Gastrocnemius medialis (tissue), 4 donors: Measurements from ENCODE around the gene GJC3.

Source experiments
- POLR2A ChIP-seq, 2 donors: fragments of 450-650 bp; IDR thresholded peaks; one replicate each; pipeline ENCODE4 v1.6.1; 2017; ENCODE audit warnings: antibody characterized with exemption in 2 of 2, mild to moderate bottlenecking in 2 of 2, moderate library complexity in 2 of 2
- TF ChIP-seq, protein P1 (sequence below), 5 experiments: fragments of 450-650 bp in 3 of 5; fragments of 200-600 bp in 2 of 5; sonication (generic) in 2 of 5; IDR thresholded peaks in 4 of 5; conservative IDR thresholded peaks in 1 of 5; 1 replicate in 4 of 5; 2 replicates in 1 of 5; pipeline ENCODE4 v1.5.1; 2016 to 2019; ENCODE audit warnings: antibody characterized with exemption in 5 of 5, mild to moderate bottlenecking in 3 of 5, moderate library complexity in 3 of 5

DNA sequence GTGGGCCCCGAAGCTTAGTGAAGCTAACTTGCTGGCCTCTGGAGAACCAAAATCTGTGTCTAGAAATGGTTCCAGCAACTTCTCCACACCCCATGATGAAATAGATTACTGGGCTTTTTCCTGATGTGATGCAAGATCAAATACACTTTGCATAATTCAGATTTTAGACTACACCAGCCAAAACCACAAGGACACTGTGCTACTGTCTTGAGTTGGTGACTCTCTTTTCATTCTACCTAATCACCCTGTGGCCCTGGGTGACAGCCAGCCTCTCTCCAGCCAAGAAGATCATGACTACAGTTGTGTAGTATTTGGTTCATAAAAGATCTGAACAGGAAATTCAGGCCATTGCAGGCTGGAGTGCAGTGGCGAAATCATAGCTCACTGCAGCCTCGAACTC, 24.2 kb upstream of the GJC3 start:
- TF ChIP-seq, protein P1, sequence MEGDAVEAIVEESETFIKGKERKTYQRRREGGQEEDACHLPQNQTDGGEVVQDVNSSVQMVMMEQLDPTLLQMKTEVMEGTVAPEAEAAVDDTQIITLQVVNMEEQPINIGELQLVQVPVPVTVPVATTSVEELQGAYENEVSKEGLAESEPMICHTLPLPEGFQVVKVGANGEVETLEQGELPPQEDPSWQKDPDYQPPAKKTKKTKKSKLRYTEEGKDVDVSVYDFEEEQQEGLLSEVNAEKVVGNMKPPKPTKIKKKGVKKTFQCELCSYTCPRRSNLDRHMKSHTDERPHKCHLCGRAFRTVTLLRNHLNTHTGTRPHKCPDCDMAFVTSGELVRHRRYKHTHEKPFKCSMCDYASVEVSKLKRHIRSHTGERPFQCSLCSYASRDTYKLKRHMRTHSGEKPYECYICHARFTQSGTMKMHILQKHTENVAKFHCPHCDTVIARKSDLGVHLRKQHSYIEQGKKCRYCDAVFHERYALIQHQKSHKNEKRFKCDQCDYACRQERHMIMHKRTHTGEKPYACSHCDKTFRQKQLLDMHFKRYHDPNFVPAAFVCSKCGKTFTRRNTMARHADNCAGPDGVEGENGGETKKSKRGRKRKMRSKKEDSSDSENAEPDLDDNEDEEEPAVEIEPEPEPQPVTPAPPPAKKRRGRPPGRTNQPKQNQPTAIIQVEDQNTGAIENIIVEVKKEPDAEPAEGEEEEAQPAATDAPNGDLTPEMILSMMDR (IDR thresholded peaks at IDR 0.05 in 4 of 5, conservative IDR thresholded peaks at IDR 0.05 in 1 of 5), result no peak
- TF ChIP-seq POLR2A (IDR thresholded peaks at IDR 0.05), result no peak
